HG03045 (cell line): ENCODE data around the gene ATXN7L2.

ENCODE experiments used
- ATAC-seq: cut with Tn5 transposase; IDR thresholded peaks from one replicate; pipeline ENCODE4 v1.9.1; 2021; ENCODE audit warnings: mild to moderate bottlenecking, moderate library complexity; ENCODE audit not compliant: unreplicated experiment

ATXN7L2 gene

DNA sequence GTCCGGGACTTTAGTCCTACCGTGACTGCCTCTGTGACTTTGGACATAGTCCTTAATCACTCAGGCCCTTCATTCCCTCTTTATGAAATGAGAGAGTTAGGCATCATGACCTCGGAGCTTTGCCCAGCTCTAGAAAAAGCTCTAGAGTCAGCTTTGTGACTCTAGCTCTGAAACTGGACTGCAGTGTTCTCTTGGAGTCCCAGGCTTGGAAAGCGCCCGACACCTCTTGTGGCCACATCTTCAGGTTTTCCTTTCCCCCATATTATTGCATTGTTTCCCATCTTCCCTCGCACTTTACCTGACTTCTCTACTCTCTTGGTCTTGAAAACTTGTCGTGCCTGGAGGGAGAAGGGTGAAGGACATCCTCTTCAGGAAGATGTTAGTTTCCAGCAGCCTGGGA lies 38.3 kb downstream of the ATXN7L2 start:
- ATAC-seq: no peak

DNA sequence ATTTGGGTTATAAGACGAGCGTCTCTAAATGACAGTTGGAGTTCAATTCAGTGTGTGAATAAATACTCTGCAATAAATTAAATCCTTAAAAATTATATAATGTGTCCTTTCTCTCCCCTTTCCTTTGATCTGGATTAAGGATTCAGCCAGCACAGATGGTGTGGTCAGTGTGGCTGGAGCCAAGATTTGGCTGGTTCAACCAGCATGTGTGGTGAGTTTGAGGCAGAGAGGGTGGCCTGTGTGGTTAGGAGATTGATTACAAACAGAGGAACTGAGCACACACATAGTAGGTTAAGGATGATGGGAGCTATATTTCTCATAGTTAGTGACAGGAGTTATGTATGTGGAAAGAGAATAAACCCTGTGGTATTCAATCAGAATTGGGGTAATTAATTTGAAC lies 40.0 kb downstream of the ATXN7L2 start:
- no peak for ATAC-seq

DNA sequence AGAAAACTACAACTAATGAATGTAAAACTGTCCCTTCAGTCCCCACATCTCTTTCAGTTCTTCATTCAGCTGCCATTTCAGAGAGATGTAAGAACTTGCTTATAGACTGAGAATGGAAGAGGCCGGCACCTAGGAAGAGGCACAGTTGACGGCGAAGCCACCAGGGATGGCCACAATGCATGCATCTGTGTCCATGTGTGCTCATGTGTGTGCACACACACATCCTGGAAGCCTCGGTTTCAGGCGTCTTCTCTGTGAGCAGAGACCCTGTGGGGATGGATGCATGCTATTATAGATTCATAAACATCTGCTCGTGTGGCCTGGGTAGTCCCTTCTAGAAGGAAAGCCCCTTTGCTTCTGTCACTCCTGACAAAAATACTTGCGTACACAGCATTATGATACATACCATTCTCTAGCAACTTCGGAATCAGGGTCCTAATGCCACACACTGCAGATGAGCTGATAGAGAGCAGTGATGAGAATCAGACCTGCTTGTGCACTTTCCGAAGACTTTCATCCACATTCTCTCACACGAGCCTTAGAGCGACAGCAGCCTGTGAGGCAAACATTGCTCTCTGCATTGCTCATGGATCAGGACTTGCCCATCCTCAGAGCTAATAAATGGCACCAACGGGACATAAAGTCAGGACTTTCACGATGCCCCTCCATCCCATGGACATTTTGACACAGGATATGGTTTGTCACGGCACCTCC lies 43.5 kb downstream of the ATXN7L2 start:
- ATAC-seq: peak; percentile 52

DNA sequence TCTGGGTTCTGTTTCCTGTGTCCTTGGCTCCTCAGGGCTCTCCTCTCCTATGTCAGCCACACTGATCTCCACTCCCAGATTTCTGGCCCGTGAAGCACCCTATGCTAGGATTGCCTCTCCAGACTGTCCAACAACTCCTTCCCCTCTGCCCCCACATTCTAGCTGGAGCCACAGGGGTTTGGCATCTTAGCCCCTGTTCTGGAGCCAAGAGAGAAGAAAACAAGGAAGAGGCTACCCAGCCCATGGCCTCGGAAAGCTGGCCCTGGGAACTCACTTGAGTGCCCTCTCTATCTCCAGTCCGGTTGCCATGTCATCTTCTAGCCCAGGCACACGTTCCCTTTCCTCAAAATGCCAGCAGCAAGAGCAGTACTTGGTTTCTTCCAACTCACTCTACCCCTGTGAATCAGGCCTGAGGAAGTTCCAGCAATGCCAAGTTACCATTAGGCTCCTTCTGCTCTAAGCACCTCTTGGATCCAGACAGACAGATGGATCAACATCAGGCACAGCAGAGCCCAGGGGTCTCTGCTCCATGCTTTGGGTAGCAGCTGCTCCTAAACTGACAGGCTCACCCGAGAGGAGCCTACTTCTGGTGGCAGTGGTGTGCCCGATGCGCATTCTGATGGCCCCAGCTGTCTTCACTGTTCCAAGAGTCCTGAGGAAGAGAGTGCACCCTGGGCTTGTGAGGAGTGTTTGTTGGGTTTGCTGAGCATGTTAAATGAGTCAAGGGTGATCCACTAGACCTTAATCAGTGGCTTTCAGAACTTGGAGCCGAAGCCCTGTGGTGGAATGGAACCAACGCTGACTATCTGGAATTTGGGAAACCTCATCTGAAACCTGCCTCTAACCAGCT lies 44.4 kb downstream of the ATXN7L2 start:
- ATAC-seq: no peak

DNA sequence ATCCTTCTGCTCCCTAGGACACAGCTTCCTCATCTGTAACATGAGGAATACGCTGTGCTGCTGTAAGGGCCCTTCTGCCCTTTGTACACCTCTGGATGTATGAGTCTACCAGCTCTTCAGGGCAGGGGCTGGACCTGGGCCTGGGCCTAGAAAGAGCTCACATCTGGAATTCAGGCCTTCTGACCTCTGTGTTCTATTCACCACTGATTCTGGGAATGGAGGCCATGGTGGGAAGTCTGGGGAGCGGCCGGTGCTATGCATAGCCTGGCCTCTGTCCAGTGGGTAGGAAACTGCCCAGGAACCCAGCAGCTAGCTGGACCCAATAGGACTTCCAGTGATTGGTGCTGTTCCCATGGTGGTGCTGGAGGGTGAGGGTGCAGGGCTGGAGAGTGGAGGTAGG lies 45.0 kb downstream of the ATXN7L2 start:
- no peak for ATAC-seq

DNA sequence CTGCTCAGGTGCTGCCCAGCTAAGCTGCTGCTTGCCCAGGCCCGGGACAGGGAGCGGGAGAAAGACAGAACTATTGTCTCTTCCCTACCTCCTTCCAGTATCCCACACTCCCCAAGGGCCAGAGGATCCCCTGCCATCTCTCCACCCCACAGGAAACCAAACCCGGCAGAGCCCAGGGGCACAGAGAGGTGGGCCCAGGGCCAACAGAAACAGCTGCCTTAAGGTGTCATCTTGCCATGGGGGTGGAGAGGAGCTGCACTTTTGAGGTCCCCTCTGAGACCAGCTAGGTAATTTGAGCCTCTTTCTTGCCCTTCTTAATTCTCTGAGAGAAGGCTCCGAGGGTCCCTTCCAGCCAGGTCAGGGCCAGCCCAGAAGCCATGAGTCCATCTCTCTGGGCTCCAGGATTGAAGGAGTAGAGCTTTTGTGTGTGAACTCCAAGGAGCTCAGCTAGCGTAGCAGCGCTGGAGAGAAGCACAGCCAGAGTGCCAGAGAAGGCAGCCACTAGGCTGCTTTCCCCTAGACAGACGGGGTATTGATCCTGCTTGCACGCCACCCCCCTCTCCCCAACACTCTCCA lies 46.3 kb downstream of the ATXN7L2 start:
- no peak for ATAC-seq

DNA sequence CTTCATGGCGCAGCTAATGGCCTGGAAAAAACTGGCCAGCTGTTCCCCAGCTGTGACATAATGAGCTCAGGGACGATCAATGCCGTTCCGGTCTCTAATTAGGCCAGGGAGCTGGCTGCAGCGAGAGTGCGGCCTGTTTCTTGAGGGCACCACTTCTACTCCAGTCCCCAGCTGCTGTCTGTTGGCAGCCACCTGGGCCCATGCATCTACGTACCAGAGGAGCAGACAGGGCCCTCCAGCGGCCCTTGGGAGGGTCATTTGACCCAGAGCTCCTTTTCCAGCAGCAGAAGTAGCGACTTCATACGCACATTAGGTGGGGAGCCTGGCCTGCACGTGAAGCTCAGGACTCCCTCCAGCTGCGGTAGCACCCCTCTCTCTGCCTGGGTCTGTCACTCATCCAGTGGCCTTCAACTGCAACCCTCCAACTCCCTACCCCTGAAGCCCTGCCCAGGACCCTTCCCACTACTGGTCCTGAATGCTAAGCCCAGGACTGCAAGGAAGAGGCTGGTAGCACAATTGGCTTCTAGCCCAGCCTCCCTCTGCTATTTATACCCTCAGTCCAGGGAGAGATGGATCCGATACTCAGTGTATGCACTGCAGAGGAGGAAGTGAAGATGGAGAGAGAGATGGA lies 46.9 kb downstream of the ATXN7L2 start:
- ATAC-seq: no peak

DNA sequence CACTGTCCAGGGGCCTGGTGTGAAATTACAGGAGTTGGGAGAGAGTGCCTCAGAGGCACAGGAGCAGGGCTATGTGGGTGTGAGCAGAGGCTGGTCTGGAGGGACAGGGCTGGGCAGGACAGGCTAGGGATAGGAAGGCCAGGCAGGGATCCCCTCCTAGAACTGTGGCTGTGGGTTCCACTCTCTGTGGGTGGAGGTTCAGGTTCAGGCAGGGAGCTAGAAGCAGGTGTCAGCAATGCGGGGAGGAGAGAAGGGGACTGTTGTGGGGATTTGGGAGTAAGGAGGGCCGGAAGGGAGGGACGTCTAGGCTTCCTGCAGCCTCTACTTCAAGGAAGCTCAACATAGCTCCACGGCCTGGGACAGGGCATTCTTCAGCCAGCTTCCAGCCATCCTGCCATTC lies 47.7 kb downstream of the ATXN7L2 start:
- ATAC-seq: no peak

DNA sequence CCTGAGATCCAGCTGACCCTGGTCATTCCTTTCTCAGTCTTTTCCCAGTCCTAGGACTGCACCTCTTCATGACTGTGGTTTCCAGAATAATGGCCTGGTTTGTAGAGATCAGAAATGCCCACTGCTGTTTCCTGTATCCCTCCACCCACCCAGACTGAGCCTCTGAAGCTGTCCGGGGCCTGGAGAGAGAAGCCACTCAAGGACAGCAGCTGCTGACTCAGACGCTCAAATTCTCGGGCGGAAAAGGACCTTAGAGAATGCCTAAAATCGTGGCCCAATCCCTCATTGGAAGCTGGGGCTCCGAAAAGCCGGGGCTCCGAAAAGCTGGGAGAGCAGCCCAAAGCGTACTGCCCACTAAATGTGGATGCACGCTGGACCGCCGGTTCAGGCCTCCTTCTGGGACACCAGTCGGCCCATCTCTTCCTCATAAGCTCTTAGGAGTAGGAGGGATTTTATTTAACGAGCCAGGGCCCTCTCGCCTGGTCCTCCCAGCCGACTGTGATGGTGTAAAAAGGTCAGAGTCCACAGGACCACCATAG lies 48.2 kb downstream of the ATXN7L2 start:
- no peak for ATAC-seq

DNA sequence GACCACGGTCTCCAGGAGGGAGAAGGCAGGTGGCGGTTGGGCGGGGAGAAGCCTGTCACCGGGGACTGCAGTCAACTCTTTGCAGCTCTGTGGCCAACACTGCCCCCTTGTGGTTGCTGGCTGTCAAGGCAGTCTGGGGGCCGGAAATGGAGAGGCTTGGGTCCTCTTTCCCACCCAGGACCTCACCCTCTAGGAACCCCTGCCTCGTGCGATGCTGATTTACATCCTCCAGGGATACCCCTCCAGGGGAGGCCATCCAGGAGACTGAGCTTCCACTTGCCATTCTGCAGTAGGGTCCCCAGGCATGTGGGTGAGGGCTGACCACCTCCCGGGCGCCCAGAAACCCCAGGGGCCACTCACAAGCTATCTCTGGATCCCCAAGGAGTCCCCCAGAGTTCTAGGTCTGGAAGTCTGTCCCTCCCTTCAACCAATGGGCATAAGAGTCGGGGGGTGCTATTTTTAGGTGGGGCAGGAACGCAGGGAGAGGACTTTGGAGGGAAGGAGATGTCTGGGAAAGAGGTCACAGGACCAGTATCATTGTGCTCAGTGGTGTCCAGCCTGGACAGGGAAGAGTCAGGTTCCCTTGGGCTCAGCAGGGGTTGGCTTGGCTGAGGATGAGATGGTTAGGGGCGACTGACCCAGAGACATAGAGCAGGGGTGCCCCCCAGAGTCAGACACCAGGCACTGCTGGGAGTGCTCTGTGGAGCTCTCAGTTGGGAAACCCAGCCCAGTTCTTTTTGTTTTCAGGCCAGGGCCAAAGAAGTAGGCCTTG lies 48.8 kb downstream of the ATXN7L2 start:
- ATAC-seq: peak; percentile 68

DNA sequence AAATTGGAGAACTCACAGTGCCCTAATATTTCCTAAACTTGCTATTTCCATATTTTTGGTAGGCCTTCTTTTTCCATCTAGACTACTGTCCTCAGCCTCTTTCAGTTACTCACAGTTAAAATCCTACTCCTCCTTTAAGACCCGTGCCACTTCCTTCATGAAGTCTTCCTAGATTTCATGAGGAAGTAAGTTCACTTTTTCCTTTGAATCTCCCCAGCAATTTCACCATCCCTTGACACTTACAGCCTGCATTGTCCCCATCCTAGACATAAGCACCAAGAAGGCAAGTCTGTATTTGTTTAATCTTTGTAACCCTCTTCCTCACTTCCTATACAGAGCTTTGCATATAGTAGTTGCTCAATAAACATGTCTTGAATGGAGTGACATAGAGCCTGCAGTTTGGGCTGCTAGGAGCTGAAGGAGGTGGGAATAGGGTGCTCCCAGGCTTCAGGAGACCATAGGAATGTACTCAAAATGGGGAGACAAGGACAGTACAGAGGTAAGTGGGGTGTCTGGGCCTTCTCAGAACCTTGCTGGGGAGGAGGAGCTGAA lies 50.7 kb downstream of the ATXN7L2 start:
- ATAC-seq: no peak

DNA sequence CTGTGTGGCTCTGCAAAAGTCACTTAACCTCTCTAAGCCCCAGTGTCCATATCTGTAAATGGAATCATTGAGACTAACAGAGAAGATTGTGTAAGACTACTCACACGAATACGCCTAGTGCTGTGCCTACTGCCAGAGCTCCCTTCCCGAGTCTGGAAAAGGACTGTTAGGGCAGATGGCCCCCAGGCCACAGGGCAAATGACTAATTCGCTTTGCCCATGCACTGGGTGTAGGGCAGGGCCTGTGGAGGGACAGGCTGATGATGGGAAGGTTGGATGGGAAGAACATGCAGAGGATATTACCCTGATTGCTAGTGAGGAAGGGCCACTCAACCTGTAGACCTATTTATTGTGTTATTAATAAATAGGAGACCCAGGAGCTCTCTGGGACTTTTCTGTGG lies 51.8 kb downstream of the ATXN7L2 start:
- no peak for ATAC-seq

DNA sequence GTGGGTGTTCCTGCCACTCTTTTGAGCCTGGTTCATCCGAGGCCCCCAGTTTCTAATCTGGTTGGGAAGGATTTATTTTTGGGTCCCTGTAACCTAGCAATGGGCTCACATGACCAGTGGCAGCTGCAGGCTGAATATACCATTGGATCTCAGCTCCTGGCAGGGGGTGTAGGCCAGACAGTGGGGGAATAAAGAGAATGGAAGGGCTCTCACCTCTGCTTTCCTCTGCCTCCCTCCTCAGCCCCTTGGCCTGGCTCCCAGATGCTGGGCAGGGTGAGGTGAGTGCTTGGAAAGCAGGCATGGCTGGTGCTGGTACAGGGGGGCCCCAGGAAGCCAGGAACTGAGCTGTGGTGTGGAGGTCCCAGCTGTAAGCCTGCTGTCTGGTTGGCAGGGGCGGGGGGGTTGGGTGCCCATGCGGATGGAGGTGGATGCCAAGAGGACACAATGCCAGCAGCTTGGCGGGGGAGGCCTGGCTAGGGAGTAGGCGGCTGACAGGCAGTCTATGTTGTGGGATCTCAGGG lies 52.3 kb downstream of the ATXN7L2 start:
- ATAC-seq: no peak

DNA sequence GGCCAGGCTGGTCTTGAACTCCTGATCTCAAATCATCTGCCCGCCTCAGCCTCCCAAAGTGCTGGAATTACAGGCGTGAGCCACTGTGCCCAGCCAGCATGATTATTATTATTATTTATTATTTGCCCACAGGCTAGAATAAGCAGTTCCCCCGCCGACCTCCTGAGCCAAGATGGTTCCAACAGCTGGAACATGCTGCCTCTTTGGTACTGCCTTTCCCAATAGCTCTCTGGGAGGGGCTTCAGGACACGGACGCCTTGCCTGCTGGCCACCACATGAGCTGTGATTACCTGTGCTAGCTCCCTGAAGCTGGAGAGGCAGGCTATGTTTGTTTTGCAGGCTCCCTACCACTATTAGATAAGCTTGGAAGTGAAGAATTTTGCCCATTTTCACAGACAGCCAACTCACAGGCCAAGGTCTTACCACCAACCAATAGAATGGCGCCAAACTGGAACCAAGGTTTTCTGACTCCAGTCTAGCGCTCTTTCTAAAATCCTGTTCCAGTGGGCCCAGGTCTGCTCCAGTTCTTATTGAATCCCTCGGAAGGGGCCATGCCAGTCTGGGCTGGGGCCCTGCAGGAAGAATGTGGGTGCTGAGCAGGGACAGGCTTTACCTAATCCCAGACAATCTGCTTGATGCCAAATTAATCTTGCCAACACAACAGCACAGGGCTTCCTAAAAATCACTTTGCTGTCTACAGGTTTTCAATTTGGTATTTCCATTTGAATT lies 53.9 kb downstream of the ATXN7L2 start:
- ATAC-seq: no peak

DNA sequence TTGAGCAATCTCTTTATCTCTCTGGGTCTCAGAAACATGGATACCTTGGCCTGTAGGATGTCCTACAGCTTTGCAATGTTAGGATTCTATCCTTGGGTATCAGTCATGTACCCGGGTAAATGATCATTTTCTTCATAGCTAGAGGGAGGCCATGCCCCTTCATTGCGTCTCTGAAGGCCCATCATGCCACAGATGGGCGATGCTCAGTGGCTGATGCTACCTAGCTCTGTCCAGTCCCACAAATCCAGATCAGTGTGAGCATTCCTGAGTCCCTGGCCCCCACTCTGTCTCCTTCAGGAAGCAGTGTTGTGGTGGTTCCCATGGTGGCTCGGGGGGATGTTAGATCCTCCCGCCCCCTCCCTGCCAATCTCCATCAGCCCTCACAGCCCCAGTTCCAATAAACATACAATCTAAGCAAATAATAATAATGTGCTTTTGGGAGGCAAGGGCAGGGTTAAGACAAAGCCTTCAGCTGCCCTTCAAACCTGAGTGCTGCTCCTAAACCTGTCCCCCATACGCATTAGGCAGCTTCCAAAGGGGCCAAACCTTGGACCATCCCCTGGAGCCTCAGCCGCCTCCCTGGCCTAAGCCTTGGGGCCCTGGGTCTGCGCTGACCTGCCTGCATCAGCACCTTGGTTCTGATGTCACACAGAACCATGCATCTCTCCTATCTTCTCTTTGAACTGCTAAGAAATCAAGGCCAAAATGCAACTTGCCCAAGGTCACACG lies 55.3 kb downstream of the ATXN7L2 start:
- no peak for ATAC-seq

DNA sequence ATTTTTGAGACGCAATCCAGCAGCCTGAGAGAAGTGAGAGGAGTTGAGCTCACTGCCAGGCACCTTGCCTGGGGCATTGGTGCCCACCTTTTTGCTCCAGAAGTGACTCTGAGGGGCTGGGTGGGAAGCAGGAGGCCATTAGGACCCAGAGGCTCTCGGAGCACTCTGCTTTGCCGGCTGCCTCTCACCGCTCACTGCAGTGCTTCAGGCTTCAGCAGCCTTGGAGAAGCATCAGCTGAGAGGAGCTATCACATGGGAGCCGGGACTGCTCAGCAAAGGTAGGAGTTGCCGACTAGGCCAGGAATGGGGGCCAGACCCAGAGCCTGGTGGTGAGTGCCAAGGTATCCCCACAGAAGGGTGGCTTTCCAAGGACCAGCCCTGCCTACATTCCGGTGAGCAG lies 56.0 kb downstream of the ATXN7L2 start, which contains the start of gene GPR61:
GPR61 (plus strand) TSS at position 197 of the 400 bp plus-strand sequence. CDS start 3,151 bp downstream, outside the sequence.
- no peak for ATAC-seq

DNA sequence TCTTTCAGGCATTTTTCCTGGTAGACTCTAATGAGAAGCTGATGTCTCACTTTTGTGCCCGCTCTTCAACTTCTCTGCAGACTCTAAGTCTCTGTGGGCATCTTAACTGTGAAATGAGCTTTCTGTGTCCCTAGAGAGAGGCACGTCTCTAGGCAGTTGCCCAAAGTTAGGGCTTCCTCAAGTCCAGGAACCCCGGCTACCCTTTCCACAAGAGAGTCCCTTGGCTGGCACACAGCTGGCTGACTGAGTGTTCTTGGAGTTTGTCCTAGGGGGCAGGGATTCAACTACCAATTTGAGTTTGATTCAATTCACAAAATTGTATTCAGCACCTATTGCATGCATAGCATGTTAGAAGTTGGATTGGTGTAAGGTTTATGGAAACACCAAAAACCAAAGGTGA lies 57.4 kb downstream of the ATXN7L2 start:
- no peak for ATAC-seq
